CD8-positive, alpha-beta memory T cell (primary cell): ENCODE results near the gene STK10. TPM values are rescaled to one million over a fixed set of nuclear protein-coding genes. Genes with fewer than 3 reads are reported as not detected.

ENCODE experiments used
- CTCF ChIA-PET: fragments of 350-600 bp; sonication (Branson Sonifier 250); formaldehyde crosslinking; loops from one replicate; lab custom pipeline; 2021; ENCODE audit warnings: antibody characterized with exemption; lab: Charles Lee
- POLR2A ChIA-PET: fragments of 350-600 bp; sonication (Branson Sonifier 250); formaldehyde crosslinking; loops from one replicate; lab custom pipeline; 2021; ENCODE audit warnings: antibody characterized with exemption; lab: Charles Lee
- DNase-seq, 5 donors: peaks; one replicate each; pipeline versions ENCODE4 v3.0.0 to v3.0.0-alpha.2; 2020 to 2022; ENCODE audit warnings: mixed read lengths in 1 of 5
- H3K27ac ChIP-seq: one replicate; pipeline ENCODE4 v1.7.0; 2013; ENCODE audit warnings: low read depth, mild to moderate bottlenecking, low read length, moderate library complexity
- H3K27me3 ChIP-seq: 2 replicates; pipeline ENCODE4 v1.7.0; 2013; ENCODE audit warnings: low read length, mild to moderate bottlenecking; ENCODE audit not compliant: insufficient read depth, poor library complexity, severe bottlenecking
- H3K36me3 ChIP-seq: 2 replicates; pipeline ENCODE4 v1.7.0; 2013; ENCODE audit warnings: mild to moderate bottlenecking, low read length, moderate library complexity; ENCODE audit not compliant: insufficient read depth
- H3K4me1 ChIP-seq: 2 replicates; pipeline ENCODE4 v1.7.0; 2013; ENCODE audit warnings: mild to moderate bottlenecking, low read length, moderate library complexity; ENCODE audit not compliant: insufficient read depth
- H3K4me3 ChIP-seq: 2 replicates; pipeline ENCODE4 v1.7.0; 2013; ENCODE audit warnings: mild to moderate bottlenecking, low read length
- H3K9me3 ChIP-seq: 2 replicates; pipeline ENCODE4 v1.7.0; 2013; ENCODE audit warnings: mild to moderate bottlenecking, low read length
- H3K27ac Mint-ChIP-seq, 8 donors: one replicate each; pipeline ENCODE4 v1.8.0; 2020 to 2021; ENCODE audit warnings: mixed read lengths in 8 of 8, mild to moderate bottlenecking in 6 of 8, inconsistent platforms in 3 of 8, moderate library complexity in 3 of 8
- H3K27me3 Mint-ChIP-seq, 2 donors: one replicate each; pipeline ENCODE4 v1.8.0; 2020 to 2021; ENCODE audit warnings: mixed read lengths in 2 of 2, mild to moderate bottlenecking in 1 of 2, moderate library complexity in 1 of 2
- H3K36me3 Mint-ChIP-seq, 3 donors: one replicate each; pipeline ENCODE4 v1.8.0; 2020 to 2021; ENCODE audit warnings: mixed read lengths in 3 of 3, inconsistent platforms in 1 of 3, mild to moderate bottlenecking in 1 of 3
- H3K4me1 Mint-ChIP-seq, 3 donors: one replicate each; pipeline ENCODE4 v1.8.0; 2020 to 2021; ENCODE audit warnings: mixed read lengths in 3 of 3, inconsistent platforms in 1 of 3, mild to moderate bottlenecking in 1 of 3
- H3K4me3 Mint-ChIP-seq, 7 donors: one replicate each; pipeline ENCODE4 v1.8.0; 2020 to 2021; ENCODE audit warnings: mixed read lengths in 7 of 7, mild to moderate bottlenecking in 6 of 7, moderate library complexity in 4 of 7, inconsistent platforms in 2 of 7
- H3K9me3 Mint-ChIP-seq, 5 donors: one replicate each; pipeline ENCODE4 v1.8.0; 2020 to 2022; ENCODE audit warnings: mixed read lengths in 5 of 5, mild to moderate bottlenecking in 3 of 5, moderate library complexity in 2 of 5, inconsistent platforms in 1 of 5
- polyA plus RNA-seq: library from polyadenylated mRNA; unstranded; fragments of 300-500 nt; fragmentation: Illumina TruSeq; gene quantifications from one replicate; pipeline ENCODE4 v1.2.3, GENCODE V29; 2021
- total RNA-seq, 2 experiments: library from RNA; stranded (reverse); gene quantifications; one replicate each; pipeline ENCODE4 v1.2.3, GENCODE V29; 2021

Gene STK10
- total and polyA plus RNA-seq, 3 experiments from 2014 or later = 113 to 170 (median 118) TPM

DNA sequence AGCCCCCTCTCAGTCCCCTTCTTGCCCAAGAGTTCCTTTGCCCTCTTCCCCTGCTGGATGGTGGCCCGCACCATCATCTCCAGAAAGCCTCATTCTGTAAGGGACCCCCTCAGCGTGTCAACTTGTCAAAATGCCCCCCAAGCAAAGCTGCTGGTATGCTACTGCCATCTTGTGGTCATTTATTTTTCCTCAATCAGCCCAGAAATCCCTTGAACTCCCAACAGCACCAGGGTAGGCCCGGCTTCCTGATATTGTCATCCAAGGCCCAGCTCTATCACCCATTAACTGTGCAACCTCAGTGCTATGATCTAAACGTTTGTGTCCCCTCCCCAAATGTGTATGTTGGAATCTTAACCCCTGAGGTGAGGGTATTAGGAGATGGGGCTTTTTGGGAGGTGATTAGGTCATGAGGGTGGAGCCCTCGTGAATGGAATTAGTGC is 128.3 kb downstream of the STK10 start:
- Mint-ChIP-seq H3K36me3 (peaks cover 34 to 91% (median 37%) of the 10 kb centered on the region in 3 donors), H3K9me3 (no peaks in the 10 kb centered on the region), H3K4me3 (peak overlapping the region in 1 of 7 donors; percentile 5), H3K27ac (peak overlapping the region in 7 of 8 donors; percentile 43 to 83 (median 59)), H3K4me1 (peaks cover 16 to 20% (median 18%) of the 10 kb centered on the region in 3 donors), H3K27me3 (peaks cover 0 to 4% of the 10 kb centered on the region in 2 donors)
- Histone ChIP-seq H3K4me3 (no peak overlapping the region), H3K36me3 (peaks cover 77% of the 10 kb centered on the region), H3K27ac (no peak overlapping the region), H3K27me3 (no peaks in the 10 kb centered on the region), H3K9me3 (no peaks in the 10 kb centered on the region), H3K4me1 (peaks cover 4% of the 10 kb centered on the region)
- CTCF ChIA-PET = interaction anchor here (0.7 to 2.2 kb wide), 19 partner anchors 8 to 234 kb away, joined by 3 to 12 read pairs (median 3); partner anchors contain the start of genes FBXW11 and STK10
- DNase-seq = peak in 1 of 5 donors; percentile 25
- POLR2A ChIA-PET = interaction anchor here (0.5 to 0.7 kb wide), 3 partner anchors 24 to 712 kb away, joined by 3 to 4 read pairs (median 3); no protein-coding TSS in a partner anchor

GRCh38 chr5:172058088-172058487 is 129.9 kb downstream of the STK10 start:
- Histone ChIP-seq H3K4me1 (no peaks in the 10 kb centered on the region), H3K27ac (no peak overlapping the region), H3K4me3 (no peak overlapping the region), H3K36me3 (peaks cover 75% of the 10 kb centered on the region), H3K27me3 (no peaks in the 10 kb centered on the region), H3K9me3 (no peaks in the 10 kb centered on the region)
- Mint-ChIP-seq H3K4me3 (no peak overlapping the region), H3K27ac (peak overlapping the region in 3 of 8 donors; percentile 43 to 62 (median 44)), H3K36me3 (peaks cover 21 to 91% (median 27%) of the 10 kb centered on the region in 3 donors), H3K4me1 (peaks cover 4 to 9% (median 7%) of the 10 kb centered on the region in 3 donors), H3K27me3 (peaks cover 0 to 2% of the 10 kb centered on the region in 2 donors), H3K9me3 (no peaks in the 10 kb centered on the region)
- DNase-seq = no peak
- CTCF ChIA-PET = interaction anchor here (1.0 to 2.2 kb wide), 3 partner anchors 10 to 147 kb away, joined by 4 to 12 read pairs (median 6); partner anchors contain the start of gene STK10
- POLR2A ChIA-PET = no interaction called here

DNA sequence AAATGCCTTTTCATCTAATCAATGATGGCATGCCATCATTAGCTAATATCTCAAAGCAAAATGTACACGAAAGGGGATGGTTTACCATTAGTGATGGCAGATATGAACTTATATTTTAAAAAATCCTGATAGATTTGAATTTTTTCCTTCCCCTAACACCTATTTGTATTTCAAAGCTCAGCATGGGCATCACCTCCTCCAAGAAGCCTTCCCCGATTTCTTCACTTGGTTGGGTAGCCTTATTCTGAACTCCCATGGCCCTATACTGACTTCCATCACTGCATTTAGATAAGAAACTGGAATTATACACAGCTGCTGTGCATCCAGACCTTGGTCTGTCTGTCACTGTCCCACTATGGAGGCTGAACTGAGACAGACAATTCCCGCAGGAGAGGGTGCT is 132.0 kb downstream of the STK10 start:
- H3K36me3 Mint-ChIP-seq = peaks cover 19 to 93% (median 22%) of the 10 kb centered on the region in 3 donors

DNA sequence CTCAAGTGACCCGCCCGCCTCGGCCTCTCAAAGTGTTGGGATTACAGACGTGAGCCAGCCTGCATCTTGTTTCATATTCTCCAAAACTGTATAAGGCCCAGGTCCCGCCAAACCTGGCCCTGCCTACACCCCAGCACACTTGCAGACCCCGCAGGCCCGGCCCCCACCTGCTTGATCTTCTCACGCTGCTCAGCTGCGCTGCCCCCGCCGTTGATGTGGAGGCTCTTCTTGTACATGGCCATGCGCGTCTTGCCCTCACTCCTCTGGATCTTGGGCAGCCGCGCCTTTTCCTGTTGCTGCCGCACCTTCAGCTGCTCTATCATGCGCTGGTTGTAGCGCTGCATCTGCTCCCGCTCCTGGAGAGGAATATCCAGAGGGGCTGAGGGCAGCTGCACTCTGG is 132.6 kb downstream of the STK10 start:
- Histone ChIP-seq H3K27me3 (no peaks in the 10 kb centered on the region), H3K4me3 (no peak overlapping the region), H3K36me3 (peaks cover 77% of the 10 kb centered on the region), H3K9me3 (no peaks in the 10 kb centered on the region), H3K4me1 (no peaks in the 10 kb centered on the region), H3K27ac (no peak overlapping the region)
- DNase-seq = no peak
- no peak overlapping the region for H3K4me3 Mint-ChIP-seq
- CTCF ChIA-PET = interaction anchor here (1.1 kb wide), 1 partner anchor 27 kb away, joined by 3 read pairs; no protein-coding TSS in a partner anchor
- H3K27ac Mint-ChIP-seq = peak overlapping the region in 3 of 8 donors; percentile 43 to 73 (median 56)
- peaks cover 4 to 5% (median 4%) of the 10 kb centered on the region in 3 donors for H3K4me1 Mint-ChIP-seq
- H3K36me3 Mint-ChIP-seq = peaks cover 13 to 93% (median 19%) of the 10 kb centered on the region in 3 donors
- peaks cover 0 to 2% of the 10 kb centered on the region in 2 donors for H3K27me3 Mint-ChIP-seq
- POLR2A ChIA-PET = no interaction called here
- no peaks in the 10 kb centered on the region for H3K9me3 Mint-ChIP-seq

More for the DNA sequence above, 132.0 kb downstream of the STK10 start:
- Histone ChIP-seq H3K27ac (no peak overlapping the region), H3K4me1 (no peaks in the 10 kb centered on the region), H3K4me3 (no peak overlapping the region), H3K36me3 (peaks cover 77% of the 10 kb centered on the region), H3K9me3 (no peaks in the 10 kb centered on the region), H3K27me3 (no peaks in the 10 kb centered on the region)
- ChIA-PET POLR2A (no interaction called here), CTCF (interaction anchor here (1.1 kb wide), 1 partner anchor 27 kb away, joined by 3 read pairs; no protein-coding TSS in a partner anchor)
- peaks cover 4 to 5% (median 4%) of the 10 kb centered on the region in 3 donors for H3K4me1 Mint-ChIP-seq
- peak overlapping the region in 5 of 8 donors; percentile 55 to 76 (median 65) for H3K27ac Mint-ChIP-seq
- no peak for DNase-seq
- no peaks in the 10 kb centered on the region for H3K9me3 Mint-ChIP-seq
- peaks cover 0 to 2% of the 10 kb centered on the region in 2 donors for H3K27me3 Mint-ChIP-seq
- peak overlapping the region in 1 of 7 donors; percentile 6 for H3K4me3 Mint-ChIP-seq

GRCh38 chr5:172054611-172055153 is 133.3 kb downstream of the STK10 start:
- peaks cover 77% of the 10 kb centered on the region for H3K36me3 ChIP-seq
- H3K27me3 Mint-ChIP-seq = peaks cover 0 to 2% of the 10 kb centered on the region in 2 donors
- no peak overlapping the region for H3K4me3 Mint-ChIP-seq
- no peaks in the 10 kb centered on the region for H3K27me3 ChIP-seq
- ChIA-PET CTCF (no interaction called here), POLR2A (interaction anchor here (0.8 to 1.4 kb wide), 2 partner anchors 8 to 13 kb away, joined by 3 to 4 read pairs; no protein-coding TSS in a partner anchor)
- no peaks in the 10 kb centered on the region for H3K9me3 Mint-ChIP-seq
- H3K27ac ChIP-seq = no peak overlapping the region
- H3K36me3 Mint-ChIP-seq = peaks cover 9 to 90% (median 20%) of the 10 kb centered on the region in 3 donors
- peaks cover 3 to 4% (median 3%) of the 10 kb centered on the region in 3 donors for H3K4me1 Mint-ChIP-seq
- no peaks in the 10 kb centered on the region for H3K9me3 ChIP-seq
- DNase-seq = no peak
- no peak overlapping the region for H3K4me3 ChIP-seq
- H3K4me1 ChIP-seq = no peaks in the 10 kb centered on the region
- H3K27ac Mint-ChIP-seq = peak overlapping the region in 2 of 8 donors; percentile 8 to 60

- H3K36me3 Mint-ChIP-seq = peaks cover 17 to 92% (median 27%) of the 10 kb centered on the region in 3 donors
- peaks cover 0 to 5% of the 10 kb centered on the region in 2 donors for H3K27me3 Mint-ChIP-seq
These were observed 135.4 kb downstream of the STK10 start for GRCh38 chr5:172052450-172053236.

DNA sequence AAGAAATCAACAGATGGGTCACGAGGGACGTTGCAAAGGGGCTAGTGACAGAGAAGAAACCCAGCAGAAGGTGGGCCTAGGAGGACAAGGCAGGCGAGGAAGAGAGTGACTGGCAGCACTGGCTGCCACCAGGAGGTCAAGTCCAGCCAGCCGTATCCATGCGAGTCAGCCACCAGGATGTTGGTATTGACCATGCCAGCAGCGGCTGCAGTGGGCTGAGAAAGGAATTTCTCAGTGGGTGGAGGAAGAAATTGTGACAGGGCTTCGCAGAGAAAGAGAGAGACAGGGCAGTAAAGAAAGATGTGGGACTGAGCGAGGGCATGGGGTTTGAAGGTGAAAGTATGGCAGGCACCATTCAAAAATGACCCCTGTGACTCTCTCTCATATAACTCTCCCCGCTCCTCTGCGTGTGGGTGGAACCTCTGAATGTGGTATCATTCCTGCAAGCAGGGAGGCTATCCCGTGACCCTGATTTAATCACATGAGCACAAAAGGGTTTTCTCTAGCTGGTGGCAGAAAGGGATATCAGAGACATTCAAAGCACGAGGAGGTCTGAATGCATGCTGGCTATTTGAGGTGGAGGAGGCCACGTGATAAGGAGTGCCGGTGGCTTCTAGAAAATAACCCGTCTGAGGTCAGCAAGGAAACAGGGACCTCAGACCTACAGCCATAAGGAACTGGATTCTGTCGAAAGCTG is 136.2 kb downstream of the STK10 start:
- Histone ChIP-seq H3K36me3 (peaks cover 88% of the 10 kb centered on the region), H3K27me3 (no peaks in the 10 kb centered on the region), H3K27ac (no peak overlapping the region), H3K4me3 (no peak overlapping the region), H3K4me1 (no peaks in the 10 kb centered on the region), H3K9me3 (no peaks in the 10 kb centered on the region)
- Mint-ChIP-seq H3K36me3 (peaks cover 17 to 92% (median 25%) of the 10 kb centered on the region in 3 donors), H3K4me3 (no peak overlapping the region), H3K4me1 (peaks cover 3 to 6% (median 5%) of the 10 kb centered on the region in 3 donors), H3K9me3 (no peaks in the 10 kb centered on the region), H3K27me3 (peaks cover 0 to 5% of the 10 kb centered on the region in 2 donors), H3K27ac (peak overlapping the region in 6 of 8 donors; percentile 23 to 87 (median 61))
- no peak for DNase-seq
- ChIA-PET CTCF (interaction anchor here (2.0 kb wide), 1 partner anchor 136 kb away, joined by 4 read pairs; the partner anchor contains the start of gene STK10), POLR2A (interaction anchor here (0.5 kb wide), 1 partner anchor 232 kb away, joined by 3 read pairs; the partner anchor contains the start of gene UBTD2)

More at GRCh38 chr5:172052450-172053236, 135.4 kb downstream of the STK10 start:
- ChIA-PET CTCF (interaction anchor here (1.4 to 2.0 kb wide), 2 partner anchors 42 to 136 kb away, joined by 4 read pairs; partner anchors contain the start of gene STK10), POLR2A (interaction anchor here (0.6 kb wide), 1 partner anchor 1865 kb away, joined by 3 read pairs; no protein-coding TSS in a partner anchor)
- peaks cover 3 to 6% (median 5%) of the 10 kb centered on the region in 3 donors for H3K4me1 Mint-ChIP-seq
- Histone ChIP-seq H3K36me3 (peaks cover 81% of the 10 kb centered on the region), H3K4me1 (no peaks in the 10 kb centered on the region), H3K27me3 (no peaks in the 10 kb centered on the region), H3K4me3 (no peak overlapping the region), H3K9me3 (no peaks in the 10 kb centered on the region), H3K27ac (no peak overlapping the region)
- no peak overlapping the region for H3K4me3 Mint-ChIP-seq
- DNase-seq = no peak
- no peaks in the 10 kb centered on the region for H3K9me3 Mint-ChIP-seq
- peak overlapping the region in 5 of 8 donors; percentile 36 to 81 (median 65) for H3K27ac Mint-ChIP-seq
